OCI-LY7 (cell line): ENCODE measurements around the gene PLEKHF1.

Experiments
- CTCF ChIP-seq: fragments of 200-600 bp; sonication (generic); conservative IDR thresholded peaks from 2 replicates; pipeline ENCODE4 v1.5.1; 2014; ENCODE audit warnings: mild to moderate bottlenecking, antibody characterized with exemption, low read length, moderate library complexity, mixed read lengths
- EZH2phosphoT487 ChIP-seq: fragments of 200-600 bp; sonication (generic); IDR thresholded peaks from 2 replicates; pipeline ENCODE4 v1.6.1; 2018; ENCODE audit warnings: low read depth, borderline replicate concordance, mild to moderate bottlenecking, mixed run types, antibody characterized with exemption, low read length, moderate library complexity, mixed read lengths

- no peak for TF ChIP-seq CTCF
- TF ChIP-seq EZH2phosphoT487: no peak
Measured at GRCh38 chr19:29673451-29674371, 8.4 kb downstream of the PLEKHF1 start.
